ENCODE results near the gene AUTS2. TPM values are rescaled to one million over a fixed set of nuclear protein-coding genes. Genes with fewer than 3 reads are reported as not detected.

The AUTS2 gene
- total and polyA plus RNA-seq, 10 of the 15 experiments (the other 5 are each of a cell fraction or from before 2014, with no cell fraction given): 6.4 to 55.6 (median 21.6) TPM

- no peak for DNase-seq (ENCODE audit: low read depth, low spot score)
- ChIA-PET SMC1A (ENCODE audit: uncharacterized antibody, unreplicated experiment) (no interaction called here), RAD21 (ENCODE audit: unreplicated experiment) (no interaction called here), POLR2A (no interaction called here), CTCF (no interaction called here)
- no peak overlapping the region for H3K9ac ChIP-seq (ENCODE audit: control insufficient read depth, insufficient read depth, low read length)
- no peak overlapping the region for H3K4me3 ChIP-seq
- no TSS peak for BruUV-seq (replicated peaks)
- H3K9me3 ChIP-seq (replicated peaks; ENCODE audit: control insufficient read depth, insufficient read depth, low read length): no peaks in the 10 kb centered on the region; the same call in 2 of the 3 replicates
- H4K20me1 ChIP-seq (ENCODE audit: control insufficient read depth, insufficient read depth): no peaks in the 10 kb centered on the region
- WGBS (ENCODE audit: insufficient coverage, insufficient replicate concordance, low lambda C conversion rate, missing lambda C conversion rate): 12% methylated on average over 4 of the region's 4 CpGs
- H2AFZ ChIP-seq (ENCODE audit: control insufficient read depth, low read depth, low read length): no peak overlapping the region
- no peaks in the 10 kb centered on the region for H3K4me1 ChIP-seq (ENCODE audit: control insufficient read depth, insufficient read depth, low read length)
- no peaks in the 10 kb centered on the region for H3K79me2 ChIP-seq (ENCODE audit: control insufficient read depth, insufficient read depth, low read length)
- no peak overlapping the region for H3K4me2 ChIP-seq (ENCODE audit: control insufficient read depth, insufficient read depth)
- FAIRE-seq: no peak
- no peak for TF ChIP-seq BMI1 (IDR thresholded peaks at IDR 0.05; ENCODE audit: borderline replicate concordance)
- no peak for TF ChIP-seq RBBP5 (conservative IDR thresholded peaks at IDR 0.05)
- TF ChIP-seq STAT3 (IDR thresholded peaks at IDR 0.05; ENCODE audit: low read depth, low read length): no peak
- TF ChIP-seq HSF1 (IDR thresholded peaks at IDR 0.05; ENCODE audit: low read depth, low read length): no peak
- no peak for TF ChIP-seq NR2C2 (IDR thresholded peaks at IDR 0.05; ENCODE audit: borderline replicate concordance, control insufficient read depth, insufficient read length, low read depth)
- no peak for TF ChIP-seq ZNF622 (IDR thresholded peaks at IDR 0.05)
- ATAC-seq: no peak
- no peaks in the 10 kb centered on the region for H3K27me3 ChIP-seq (replicated peaks in 1 of 2; ENCODE audit: control insufficient read depth in 2 of 2, insufficient read depth in 2 of 2, low read length in 1 of 2)
- intact Hi-C loops (cut with micrococcal nuclease; ENCODE audit: unreplicated experiment) (no loop called here), in situ Hi-C loops (cut with MboI) (no loop called here)
- H3K27ac ChIP-seq (ENCODE audit: control insufficient read depth, insufficient read depth): no peak overlapping the region
- H3K36me3 ChIP-seq (ENCODE audit: control insufficient read depth in 2 of 2, insufficient read depth in 2 of 2, low read length in 1 of 2): no peaks in the 10 kb centered on the region; a peak in 1 of 4 replicates
These were observed 1003.8 kb downstream of the AUTS2 start for GRCh38 chr7:70602117-70602516.

GRCh38 chr7:70607281-70607680, 1009.0 kb downstream of the AUTS2 start:
- H3K4me1 ChIP-seq (ENCODE audit: control insufficient read depth, insufficient read depth, low read length): no peaks in the 10 kb centered on the region
- no peaks in the 10 kb centered on the region for H3K27me3 ChIP-seq (replicated peaks in 1 of 2; ENCODE audit: control insufficient read depth in 2 of 2, insufficient read depth in 2 of 2, low read length in 1 of 2)
- H2AFZ ChIP-seq (ENCODE audit: control insufficient read depth, low read depth, low read length): no peak overlapping the region
- H3K27ac ChIP-seq (ENCODE audit: control insufficient read depth, insufficient read depth): no peak overlapping the region
- H3K79me2 ChIP-seq (ENCODE audit: control insufficient read depth, insufficient read depth, low read length): no peaks in the 10 kb centered on the region
- no TSS peak for BruUV-seq (replicated peaks)
- SMC1A ChIA-PET (ENCODE audit: uncharacterized antibody, unreplicated experiment): interaction anchor here (1.5 kb wide), 1 partner anchor 66 kb away, joined by 4 read pairs; no protein-coding TSS in a partner anchor
- intact Hi-C loops (cut with micrococcal nuclease; ENCODE audit: unreplicated experiment) (no loop called here), in situ Hi-C loops (cut with MboI) (no loop called here)
- RAD21 ChIA-PET (ENCODE audit: unreplicated experiment): no interaction called here
- POLR2A ChIA-PET: no interaction called here
- H3K9me3 ChIP-seq (replicated peaks; ENCODE audit: control insufficient read depth, insufficient read depth, low read length): no peaks in the 10 kb centered on the region
- no peak overlapping the region for H3K9ac ChIP-seq (ENCODE audit: control insufficient read depth, insufficient read depth, low read length)
- 49% methylated on average over 7 of the region's 7 CpGs for WGBS (ENCODE audit: insufficient coverage, insufficient replicate concordance, low lambda C conversion rate, missing lambda C conversion rate)
- no peaks in the 10 kb centered on the region for H4K20me1 ChIP-seq (ENCODE audit: control insufficient read depth, insufficient read depth)
- CTCF ChIA-PET: no interaction called here
- H3K36me3 ChIP-seq (ENCODE audit: control insufficient read depth in 2 of 2, insufficient read depth in 2 of 2, low read length in 1 of 2): no peaks in the 10 kb centered on the region
- FAIRE-seq (no peak), DNase-seq (ENCODE audit: low read depth, low spot score) (no peak), ATAC-seq (no peak)
- no peak overlapping the region for H3K4me2 ChIP-seq (ENCODE audit: control insufficient read depth, insufficient read depth)
- H3K4me3 ChIP-seq: no peak overlapping the region
- TF ChIP-seq MTA3 (IDR thresholded peaks at IDR 0.05; ENCODE audit: borderline replicate concordance, low read length): no peak

Data from GM12878 (cell line).